Caki2 (cell line): Measurements from ENCODE around the gene ALK. TPM values are rescaled to one million over a fixed set of nuclear protein-coding genes. Genes with fewer than 3 reads are reported as not detected.

Experiments
- DNase-seq: peaks from one replicate; pipeline ENCODE4 v3.0.0-alpha.2; 2015; ENCODE audit warnings: low read depth
- in situ Hi-C: cut with HindIII; loops from 2 replicates; pipeline ENCODE4 v1.10.0; 2016; ENCODE audit warnings: low sequenced_read_pairs, low pct_unique_long_range_greater_than_20kb, mixed read lengths
- total RNA-seq: library from RNA; depleted of rRNA; stranded (reverse); fragments of >200 nt; shearing (Covaris generic); gene quantifications from 2 replicates; pipeline ENCODE4 v1.2.3, GENCODE V29; 2014; ENCODE audit warnings: low replicate concordance

ALK gene
- total RNA-seq, 1 experiment from 2014 or later: not detected

GRCh38 chr2:29747786-29748470 is 173.5 kb downstream of the ALK start:
- in situ Hi-C loops: no loop called here
- peak; percentile 88 for DNase-seq

GRCh38 chr2:29744976-29745375 is 176.4 kb downstream of the ALK start:
- in situ Hi-C loops: no loop called here
- DNase-seq: no peak

DNA sequence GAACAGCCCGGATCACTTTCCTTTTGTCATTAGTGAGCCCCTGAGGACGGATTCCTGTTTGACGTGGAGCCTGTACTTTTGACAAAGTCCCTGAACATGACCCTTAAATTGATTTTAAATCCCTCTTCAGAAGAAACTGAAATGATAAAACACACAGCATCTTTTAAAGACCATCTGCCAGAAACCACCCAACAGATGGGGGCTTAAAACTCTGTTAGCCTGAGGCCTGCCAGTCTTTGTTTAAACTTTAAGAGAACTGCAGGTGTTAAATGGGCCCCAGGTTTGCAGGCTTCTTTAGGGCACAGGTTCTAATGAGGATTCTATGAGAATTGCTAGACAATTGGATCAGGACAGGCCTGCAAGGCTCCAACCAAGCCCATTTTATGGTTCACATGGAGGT is 177.9 kb downstream of the ALK start:
- in situ Hi-C loops: no loop called here
- no peak for DNase-seq

GRCh38 chr2:29742656-29743055 is 178.7 kb downstream of the ALK start:
- in situ Hi-C loops: no loop called here
- DNase-seq: no peak

GRCh38 chr2:29741132-29741531 is 180.3 kb downstream of the ALK start:
- in situ Hi-C loops: no loop called here
- no peak for DNase-seq

DNA sequence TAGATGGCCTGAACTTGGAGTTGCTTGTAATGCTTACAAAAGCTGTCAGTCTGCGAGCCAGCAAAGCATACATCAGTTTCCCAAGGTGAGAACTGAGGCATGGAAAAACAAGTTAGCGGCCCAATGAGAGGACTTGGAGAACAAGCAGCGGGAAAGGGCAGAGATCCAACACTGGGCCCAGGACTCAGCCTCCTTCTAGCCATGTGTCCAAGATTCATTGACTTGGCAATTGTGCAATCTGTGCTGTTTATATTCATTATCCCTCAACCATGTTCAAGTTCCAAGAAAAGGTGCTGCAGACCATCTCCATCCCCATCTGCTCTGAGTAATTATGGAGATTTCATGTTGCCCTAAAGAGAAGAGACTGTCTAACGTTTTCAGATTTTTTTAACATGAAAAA is 187.4 kb downstream of the ALK start:
- in situ Hi-C loops: no loop called here
- DNase-seq: no peak

- DNase-seq: no peak
- in situ Hi-C loops: no loop called here
Observed at GRCh38 chr2:29733213-29733612, 188.2 kb downstream of the ALK start.

- no peak for DNase-seq
- in situ Hi-C loops: no loop called here
Observed at GRCh38 chr2:29731948-29732347, 189.4 kb downstream of the ALK start.

- in situ Hi-C loops: no loop called here
- DNase-seq: no peak
Observed at GRCh38 chr2:29729932-29730331, 191.5 kb downstream of the ALK start.

GRCh38 chr2:29729401-29729800 is 192.0 kb downstream of the ALK start:
- in situ Hi-C loops: no loop called here
- DNase-seq: no peak

GRCh38 chr2:29726976-29727375 is 194.4 kb downstream of the ALK start:
- no peak for DNase-seq
- in situ Hi-C loops: no loop called here

GRCh38 chr2:29725610-29726009 is 195.8 kb downstream of the ALK start:
- in situ Hi-C loops: no loop called here
- no peak for DNase-seq

GRCh38 chr2:29724282-29724681 is 197.1 kb downstream of the ALK start:
- in situ Hi-C loops: no loop called here
- no peak for DNase-seq

GRCh38 chr2:29723255-29724001 is 198.0 kb downstream of the ALK start:
- in situ Hi-C loops: no loop called here
- DNase-seq: peak; percentile 6

DNA sequence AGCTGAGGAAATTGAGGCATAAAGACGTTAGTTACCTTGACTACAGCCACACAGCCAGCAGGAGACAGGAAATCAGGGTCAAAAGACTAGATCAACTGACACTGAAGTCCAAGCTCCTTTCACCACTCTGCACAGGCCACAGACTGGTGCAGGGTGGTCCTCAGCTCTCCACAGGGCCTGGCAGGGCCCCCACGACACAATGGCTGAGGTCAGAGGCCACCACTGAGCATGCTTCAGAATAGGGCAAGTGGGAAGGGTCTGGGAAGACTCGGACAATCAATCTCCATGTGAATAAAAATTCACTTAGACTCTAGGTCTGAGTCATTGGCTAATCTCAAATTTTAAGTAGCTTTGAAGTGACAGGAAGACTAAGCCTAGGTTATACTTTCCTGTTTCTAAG is 201.7 kb downstream of the ALK start:
- in situ Hi-C loops: no loop called here
- no peak for DNase-seq

DNA sequence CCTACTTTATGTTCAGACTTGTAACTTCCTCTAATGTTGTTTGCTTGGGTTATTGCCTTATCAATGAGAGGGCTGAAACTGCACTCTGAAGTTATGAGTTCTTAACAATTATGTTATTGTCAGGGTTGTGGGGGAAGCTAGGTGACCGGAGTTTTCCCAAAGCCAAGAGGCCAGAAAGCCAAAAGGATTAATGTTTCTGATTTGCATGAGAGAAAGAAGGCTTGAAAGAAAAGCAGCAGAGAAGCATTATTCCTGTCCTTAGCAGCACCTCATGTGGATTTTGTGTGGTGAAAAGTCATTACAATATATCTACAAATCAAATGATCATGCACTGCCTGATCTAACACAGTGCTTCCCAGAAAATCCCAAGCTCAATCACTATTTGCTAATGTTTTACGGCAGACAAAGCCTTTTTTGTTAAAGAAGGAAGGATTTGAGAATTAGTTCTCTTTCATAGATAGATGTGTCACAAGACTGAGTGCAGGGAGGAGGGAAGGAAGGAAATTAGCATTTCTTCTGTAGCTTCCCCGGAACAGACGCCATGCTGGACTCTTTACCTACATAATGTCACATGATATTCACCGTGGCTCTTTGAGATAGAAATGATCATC is 203.2 kb downstream of the ALK start:
- in situ Hi-C loops: no loop called here
- no peak for DNase-seq

- in situ Hi-C loops: no loop called here
- no peak for DNase-seq
Observed at GRCh38 chr2:29715655-29716054, 205.7 kb downstream of the ALK start.

DNA sequence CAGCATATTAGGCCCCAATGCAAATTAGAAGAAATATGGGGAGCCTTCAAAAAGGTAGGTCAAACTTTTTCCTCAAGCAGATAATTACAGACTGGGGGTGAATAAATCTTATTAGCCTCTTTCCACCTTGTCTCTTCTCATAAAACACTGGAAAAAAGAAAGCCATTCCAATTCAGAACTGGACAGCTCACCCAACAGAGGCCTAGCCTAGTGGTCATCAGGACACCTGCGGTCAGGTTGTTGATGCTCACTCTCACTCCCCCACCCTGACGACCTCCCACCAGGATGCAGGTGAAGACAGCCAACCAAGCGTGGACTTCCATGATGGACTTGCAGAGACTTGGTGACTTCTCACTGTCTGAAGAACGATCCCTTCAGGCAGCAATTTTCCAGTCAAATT is 207.1 kb downstream of the ALK start:
- in situ Hi-C loops: no loop called here
- DNase-seq: no peak

DNA sequence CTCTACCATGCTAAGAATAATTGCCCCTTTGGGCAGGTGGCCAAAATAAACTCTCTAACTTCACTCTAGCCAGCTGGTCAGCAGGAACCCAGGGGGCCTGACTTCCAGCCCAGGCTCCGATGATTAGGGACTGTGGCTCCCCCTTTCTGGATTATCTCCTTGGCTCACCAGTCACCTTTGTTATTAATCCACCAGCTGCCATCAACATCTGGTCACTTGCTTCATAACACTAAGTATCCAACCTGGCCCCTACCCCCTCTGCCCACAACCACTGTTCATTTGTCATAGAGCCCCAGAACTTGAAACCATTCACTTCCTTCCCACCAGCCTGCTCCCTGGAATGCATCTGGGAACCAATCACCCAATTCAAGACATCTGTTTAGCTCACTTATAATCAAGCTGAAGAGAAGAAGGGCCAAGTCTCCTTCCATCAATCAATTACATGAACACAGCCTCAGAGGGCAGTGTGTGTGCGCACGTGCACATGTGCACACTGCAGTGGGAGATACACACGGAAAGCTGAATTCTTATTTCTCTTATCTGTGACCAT is 215.1 kb downstream of the ALK start:
- in situ Hi-C loops: no loop called here
- DNase-seq: no peak
